K562 (cell line): ENCODE data around the gene LAMTOR5. TPM values are rescaled to one million over a fixed set of nuclear protein-coding genes. Genes with fewer than 3 reads are reported as not detected.

Source experiments
- BHLHE40 ChIP-seq: IDR thresholded peaks from 2 replicates; pipeline ENCODE4 v1.6.1; 2011; ENCODE audit warnings: low read length, improper control_type of control experiment
- DACH1 ChIP-seq: fragments of 450-650 bp; IDR thresholded peaks from 2 replicates; pipeline ENCODE4 v1.6.1; 2018; ENCODE audit not compliant: partially characterized antibody
- FUS ChIP-seq: fragments of 200-400 bp; formaldehyde crosslinking; optimal IDR thresholded peaks from 2 replicates; pipeline ENCODE3; 2017; ENCODE audit warnings: low read depth, low read length
- HCFC1 ChIP-seq: IDR thresholded peaks from 2 replicates; pipeline ENCODE4 v1.6.1; 2012; ENCODE audit warnings: low read depth, low read length, improper control_type of control experiment
- HDAC1 ChIP-seq, 2 experiments: fragments of 450-650 bp; IDR thresholded peaks; 2 replicates each; pipeline ENCODE4 v1.6.1; 2016 to 2017; ENCODE audit warnings: inconsistent platforms in 1 of 2, mild to moderate bottlenecking in 1 of 2, moderate library complexity in 1 of 2
- MGA ChIP-seq: fragments of 450-650 bp; IDR thresholded peaks from 2 replicates; pipeline ENCODE4 v1.6.1; 2016; ENCODE audit warnings: mild to moderate bottlenecking, moderate library complexity
- NCOA6 ChIP-seq: fragments of 450-650 bp; IDR thresholded peaks from 2 replicates; pipeline ENCODE4 v1.6.1; 2017; ENCODE audit warnings: mild to moderate bottlenecking
- NEUROD1 ChIP-seq: fragments of 150-350 bp; IDR thresholded peaks from 2 replicates; pipeline ENCODE4 v1.6.1; 2014; ENCODE audit warnings: borderline replicate concordance, low read length, low read depth; ENCODE audit not compliant: partially characterized antibody
- NUFIP1 ChIP-seq: fragments of 450-650 bp; IDR thresholded peaks from 2 replicates; pipeline ENCODE4 v1.6.1; 2018; ENCODE audit not compliant: partially characterized antibody
- SIN3B ChIP-seq: fragments of 450-650 bp; IDR thresholded peaks from 2 replicates; pipeline ENCODE4 v1.6.1; 2017; ENCODE audit warnings: low read depth, mild to moderate bottlenecking, moderate library complexity
- SLC30A9 ChIP-seq: fragments of 250-450 bp; sonication (Bioruptor Pico); IDR thresholded peaks from 2 replicates; pipeline ENCODE4 v1.8.0; 2022; ENCODE audit warnings: mild to moderate bottlenecking, moderate library complexity
- THRAP3 ChIP-seq: fragments of 450-650 bp; IDR thresholded peaks from 2 replicates; pipeline ENCODE4 v1.6.1; 2016; ENCODE audit warnings: mild to moderate bottlenecking, inconsistent platforms, borderline replicate concordance
- ZNF518B ChIP-seq: fragments of 250-450 bp; sonication (Bioruptor Pico); IDR thresholded peaks from 2 replicates; pipeline ENCODE4 v1.5.0; 2021; ENCODE audit warnings: mild to moderate bottlenecking, moderate library complexity
- polyA plus RNA-seq, 8 experiments: library from polyadenylated mRNA; depleted of rRNA in 4 of 8; stranded (reverse) in 5 of 8; unstranded in 3 of 8; fragments of >200 nt; fragmentation: Nextera tagmentation in 2 of 8; fragmentation: Illumina TruSeq in 1 of 8; extraction: Ambion mirVana in 2 of 8; extraction: Trizol in 1 of 8; gene quantifications; 2 replicates each; pipeline versions ENCODE4 v1.2.1 to v1.2.3, GENCODE V29; 2011 to 2014; ENCODE audit warnings: inconsistent platforms in 1 of 8, missing spikeins in 1 of 8
- total RNA-seq, 7 experiments: library from RNA; depleted of rRNA in 6 of 7; stranded (reverse); fragments of >200 nt in 6 of 7; fragmentation: Illumina TruSeq in 2 of 7; extraction: Trizol in 2 of 7; gene quantifications; 2 replicates each; pipeline versions ENCODE4 v1.2.1 to v1.2.3, GENCODE V29; 2011 to 2021; ENCODE audit warnings: low replicate concordance in 1 of 7

LAMTOR5 gene
- total and polyA plus RNA-seq, 9 of the 15 experiments (the other 6 are each of a cell fraction or from before 2014, with no cell fraction given) = 118 to 712 (median 241) TPM

GRCh38 chr1:110412576-110412975 lies 5.1 kb upstream of the LAMTOR5 start (continued):
- TF ChIP-seq NUFIP1 (no peak), FUS (no peak), ZNF518B (CRISPR knock-in tag) (no peak), BHLHE40 (peak; percentile 90), DACH1 (no peak), HCFC1 (0 out of 2 replicates have a peak, but pooled peaks have one; percentile 31), NEUROD1 (peak; percentile 57), NCOA6 (no peak), THRAP3 (no peak), SLC30A9 (no peak), HDAC1 (IDR thresholded peaks at IDR 0.05) (peak in 1 of 2 experiments; percentile 9; a peak in 1 of 4 replicates), MGA (peak; percentile 63; the same call in 1 of the 2 replicates), SIN3B (no peak)
